Stimulated activated CD4-positive, alpha-beta T cell treated with anti-CD3 and anti-CD28 coated beads, Interleukin-15, amount 100 ng/mL, for 24 hours (primary cell): ENCODE results near the gene CYP4F8.

Source experiments
- DNase-seq: peaks from one replicate; pipeline ENCODE4 v3.0.0-alpha.2; 2020

Gene CYP4F8

DNA sequence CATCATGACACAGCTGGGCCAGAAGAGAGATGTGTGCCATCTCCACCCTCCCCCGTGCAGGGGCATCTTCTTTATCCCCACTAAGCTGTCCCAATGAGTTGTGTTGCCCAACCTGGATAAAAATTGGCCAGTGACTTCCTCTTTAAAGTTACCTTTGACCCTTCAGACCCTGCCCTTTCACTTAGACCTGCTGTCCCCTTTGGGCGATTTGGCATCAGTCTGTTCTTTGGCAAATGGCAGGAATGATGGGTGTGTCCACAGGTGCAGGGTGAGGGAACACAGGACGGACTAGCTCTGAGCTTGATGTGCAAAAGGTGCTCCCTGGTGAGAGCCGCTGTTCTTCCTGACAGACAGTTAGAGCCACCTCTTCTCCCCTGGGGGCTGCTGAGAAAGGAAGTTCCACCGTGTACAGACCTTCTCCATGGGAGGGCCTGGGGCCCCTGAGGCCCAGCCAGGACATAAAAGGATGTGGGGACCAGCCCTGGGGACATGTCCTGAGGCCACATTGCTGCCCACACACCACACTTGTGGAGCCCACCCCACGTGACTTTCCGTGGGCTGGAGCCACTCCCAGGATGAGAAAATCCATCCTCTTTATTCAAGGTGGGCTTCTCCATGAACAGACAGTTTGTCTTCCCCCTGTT lies 1.7 kb downstream of the CYP4F8 start:
- DNase-seq, result no peak

- DNase-seq, result no peak
Measured at GRCh38 chr19:15618321-15618720, 3.3 kb downstream of the CYP4F8 start.

DNA sequence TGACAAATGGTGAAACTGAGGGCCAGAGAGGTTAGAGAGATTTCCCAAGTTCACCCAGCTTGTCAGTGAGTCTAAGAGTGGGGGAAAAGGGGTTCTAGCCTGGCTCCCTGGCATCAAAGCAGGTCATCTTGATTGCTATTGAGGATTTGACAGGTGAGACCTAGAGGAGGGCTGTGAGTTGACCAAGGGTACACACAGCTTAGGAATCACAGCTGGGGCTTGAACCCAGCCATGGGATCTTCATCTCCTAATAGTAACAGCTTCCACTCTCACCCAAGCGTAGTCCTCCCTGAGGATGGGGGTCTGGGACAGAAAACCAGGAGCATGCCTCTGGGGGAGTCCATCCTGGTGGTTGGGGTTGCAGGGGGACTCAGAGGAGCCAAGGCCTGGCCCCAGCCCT lies 6.8 kb downstream of the CYP4F8 start:
- DNase-seq, result no peak

DNA sequence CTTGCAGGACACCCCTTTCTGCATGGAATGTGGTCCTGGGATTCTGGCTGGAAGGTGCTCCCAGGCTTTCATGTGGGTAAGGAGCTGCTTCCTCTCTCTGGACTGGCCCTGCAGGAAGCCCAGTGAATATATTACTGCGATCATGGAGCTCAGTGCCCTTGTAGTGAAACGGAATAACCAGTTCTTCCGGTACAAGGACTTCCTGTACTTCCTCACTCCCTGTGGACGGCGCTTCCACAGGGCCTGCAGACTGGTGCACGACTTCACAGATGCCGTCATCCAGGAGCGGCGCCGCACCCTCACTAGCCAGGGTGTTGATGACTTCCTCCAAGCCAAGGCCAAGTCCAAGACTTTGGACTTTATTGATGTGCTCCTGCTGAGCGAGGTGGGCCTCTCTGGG lies 8.0 kb downstream of the CYP4F8 start:
- DNase-seq, result no peak

DNA sequence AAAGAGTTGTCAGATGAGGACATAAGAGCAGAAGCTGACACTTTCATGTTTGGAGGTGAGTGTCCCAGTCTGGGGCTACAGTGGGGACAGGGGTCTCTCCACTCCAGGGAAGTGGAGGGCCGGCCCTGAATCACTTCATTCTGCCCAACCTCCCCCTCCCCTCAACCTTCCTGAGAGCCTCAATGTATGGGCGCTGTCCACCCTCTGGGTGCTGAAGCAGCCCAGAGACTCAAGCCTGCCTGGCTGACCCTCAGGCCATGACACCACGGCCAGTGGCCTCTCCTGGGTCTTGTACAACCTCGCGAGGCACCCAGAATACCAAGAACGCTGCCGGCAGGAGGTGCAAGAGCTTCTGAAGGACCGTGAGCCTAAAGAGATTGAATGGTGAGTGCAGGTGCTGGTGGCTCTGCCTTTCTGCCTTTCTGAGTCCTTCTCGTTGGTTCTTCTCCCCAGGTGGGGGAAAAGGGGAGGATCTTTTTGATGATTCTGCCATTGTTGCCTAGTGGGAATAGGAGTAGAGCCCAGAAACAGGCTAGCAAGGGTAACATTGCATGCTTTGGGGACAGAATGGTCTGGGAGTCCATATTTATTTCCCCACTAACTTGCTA lies 8.8 kb downstream of the CYP4F8 start:
- no peak for DNase-seq

- DNase-seq, result no peak
Measured at GRCh38 chr19:15628236-15629002, 13.4 kb downstream of the CYP4F8 start.

- DNase-seq, result peak; percentile 89
Measured at GRCh38 chr19:15629003-15629880, 14.2 kb downstream of the CYP4F8 start.

GRCh38 chr19:15631817-15632216 lies 16.8 kb downstream of the CYP4F8 start:
- DNase-seq, result peak; percentile 11

GRCh38 chr19:15633082-15633835 lies 18.2 kb downstream of the CYP4F8 start:
- no peak for DNase-seq

DNA sequence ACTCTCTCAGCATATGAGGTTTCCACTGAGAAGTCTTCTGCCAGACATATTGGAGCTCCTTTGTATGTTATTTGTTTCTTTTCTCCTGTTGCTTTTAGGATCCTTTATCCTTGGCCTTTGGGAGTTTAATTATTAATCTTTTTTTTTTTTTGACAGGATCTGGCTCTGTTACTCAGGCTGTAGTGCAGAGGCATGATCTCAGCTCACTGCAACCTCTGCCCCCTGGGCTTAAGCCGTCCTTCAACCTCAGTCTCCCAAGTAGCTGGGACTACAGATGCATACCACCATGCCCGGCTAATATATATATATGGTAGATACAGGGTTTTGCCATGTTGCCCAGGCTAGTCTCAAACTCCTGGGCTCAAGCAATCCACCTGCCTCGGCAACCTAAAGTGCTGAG lies 19.1 kb downstream of the CYP4F8 start:
- DNase-seq, result no peak

DNA sequence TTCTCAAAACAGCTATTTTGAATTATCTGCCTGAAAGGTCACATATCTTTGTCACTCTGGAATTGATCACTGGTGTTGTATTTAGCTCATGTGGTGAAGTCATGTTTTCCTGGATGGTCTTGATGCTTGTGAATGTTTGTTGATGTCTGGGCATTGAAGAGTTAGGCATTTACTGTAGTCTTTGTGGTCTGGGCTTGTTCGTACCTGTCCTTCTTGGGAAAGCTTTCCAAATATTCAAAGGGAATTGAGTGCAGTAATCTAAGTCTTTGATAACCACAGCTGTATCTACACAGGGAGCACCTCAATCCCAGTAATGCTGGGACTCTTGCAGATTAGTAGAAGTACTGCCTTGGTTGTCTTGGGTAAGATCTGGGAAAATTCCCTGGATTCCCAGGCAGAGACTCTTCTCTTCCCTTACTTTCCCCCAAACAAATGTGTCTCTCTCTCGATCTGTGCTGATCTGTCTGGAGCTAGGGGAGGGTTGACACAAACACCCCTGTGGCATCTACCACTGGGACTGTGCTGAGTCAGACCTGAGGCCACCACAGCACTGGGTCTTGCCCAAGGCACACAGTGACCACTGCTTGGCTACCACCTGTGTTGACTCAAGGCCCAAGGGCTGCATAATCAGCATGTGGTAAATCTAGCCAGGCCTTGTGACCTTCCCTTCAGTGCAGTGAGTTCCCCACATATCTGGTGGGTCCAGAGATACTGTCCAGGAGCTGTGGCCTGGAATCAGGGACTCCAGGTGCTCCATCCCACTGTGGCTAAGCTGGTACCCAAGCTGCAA lies 20.2 kb downstream of the CYP4F8 start:
- DNase-seq, result no peak

GRCh38 chr19:15636026-15636425 lies 21.0 kb downstream of the CYP4F8 start:
- DNase-seq, result no peak

GRCh38 chr19:15639596-15639995 lies 24.6 kb downstream of the CYP4F8 start:
- no peak for DNase-seq

- DNase-seq, result no peak
Measured at GRCh38 chr19:15640294-15640903, 25.4 kb downstream of the CYP4F8 start, which contains the start of gene CYP4F3. TSS of gene CYP4F3 (plus strand) at chr19:15640897. CDS start at chr19:15641416, 519 bp downstream.

DNA sequence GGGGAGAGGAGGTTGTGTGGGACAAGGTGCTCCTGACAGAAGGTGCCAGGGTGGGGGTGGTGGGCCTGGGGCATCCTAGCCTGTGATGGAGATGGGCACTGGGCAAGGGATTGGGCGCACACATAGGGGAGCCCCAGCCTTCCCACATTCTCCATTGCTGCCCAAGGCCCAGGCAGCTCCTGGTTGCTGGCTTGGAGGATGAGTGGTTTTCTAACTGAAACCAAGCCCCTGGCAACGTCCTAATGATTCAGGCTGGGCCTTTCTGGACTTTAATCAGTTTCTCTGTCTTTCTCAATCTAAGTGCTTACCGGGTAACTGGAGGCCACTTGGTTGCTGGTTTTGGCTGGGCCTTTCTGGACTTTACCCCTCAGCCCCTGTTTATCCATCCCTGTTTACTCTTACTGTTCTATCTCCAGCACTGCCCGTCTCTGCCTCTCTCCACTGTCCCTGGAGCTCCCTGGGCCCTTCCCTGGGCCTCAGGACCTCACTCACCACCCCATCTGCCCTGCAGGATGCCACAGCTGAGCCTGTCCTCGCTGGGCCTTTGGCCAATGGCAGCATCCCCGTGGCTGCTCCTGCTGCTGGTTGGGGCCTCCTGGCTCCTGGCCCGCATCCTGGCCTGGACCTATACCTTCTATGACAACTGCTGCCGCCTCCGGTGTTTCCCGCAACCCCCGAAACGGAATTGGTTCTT lies 26.0 kb downstream of the CYP4F8 start:
- no peak for DNase-seq

DNA sequence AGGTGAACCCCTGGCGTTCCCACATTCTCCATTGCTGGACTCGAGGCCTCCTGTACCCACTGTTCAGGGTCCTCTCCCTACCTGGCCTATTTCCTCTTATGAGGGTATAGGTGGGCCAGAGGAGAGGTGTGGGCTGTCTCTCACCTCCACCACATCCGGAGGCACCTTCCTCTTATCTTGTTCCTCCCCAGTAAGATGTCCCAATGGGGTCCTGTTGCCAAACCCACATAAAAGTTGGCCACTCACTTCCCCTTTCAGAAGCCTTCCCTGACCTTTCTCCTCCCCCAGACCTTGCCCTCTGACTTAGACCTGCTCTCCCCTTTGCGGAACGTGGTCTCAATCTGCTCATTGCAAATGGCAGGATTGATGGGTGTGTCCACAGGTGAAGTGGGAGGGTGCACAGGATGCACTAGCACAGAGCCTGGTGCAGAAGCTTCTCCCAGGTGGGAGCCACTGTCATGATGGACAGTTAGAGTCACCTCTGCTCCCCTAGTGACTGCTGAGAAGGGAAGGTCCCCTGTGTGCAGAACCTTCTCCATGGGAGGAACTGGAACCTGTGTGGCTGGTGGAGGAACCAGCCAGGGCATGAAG lies 27.0 kb downstream of the CYP4F8 start:
- DNase-seq, result no peak

GRCh38 chr19:15642807-15643206 lies 27.8 kb downstream of the CYP4F8 start:
- DNase-seq, result no peak

DNA sequence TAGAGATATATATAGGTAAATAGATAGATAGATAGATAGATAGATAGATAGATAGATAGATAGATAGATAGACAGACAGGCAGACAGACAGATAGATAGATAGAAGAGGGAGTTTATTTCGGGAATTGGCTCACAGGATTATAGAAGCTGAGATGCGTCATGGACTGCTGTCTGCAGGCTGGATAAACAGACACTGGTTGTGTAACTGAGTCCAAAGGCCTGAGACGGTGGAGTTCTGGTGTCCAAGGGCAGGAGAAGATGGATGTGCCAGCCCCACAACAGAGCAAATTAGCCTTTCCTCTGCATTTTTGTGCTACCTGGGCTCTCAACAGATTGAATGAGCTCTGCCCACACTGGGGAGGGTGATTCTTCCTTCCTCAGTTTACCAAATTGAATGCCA lies 28.4 kb downstream of the CYP4F8 start:
- no peak for DNase-seq

DNA sequence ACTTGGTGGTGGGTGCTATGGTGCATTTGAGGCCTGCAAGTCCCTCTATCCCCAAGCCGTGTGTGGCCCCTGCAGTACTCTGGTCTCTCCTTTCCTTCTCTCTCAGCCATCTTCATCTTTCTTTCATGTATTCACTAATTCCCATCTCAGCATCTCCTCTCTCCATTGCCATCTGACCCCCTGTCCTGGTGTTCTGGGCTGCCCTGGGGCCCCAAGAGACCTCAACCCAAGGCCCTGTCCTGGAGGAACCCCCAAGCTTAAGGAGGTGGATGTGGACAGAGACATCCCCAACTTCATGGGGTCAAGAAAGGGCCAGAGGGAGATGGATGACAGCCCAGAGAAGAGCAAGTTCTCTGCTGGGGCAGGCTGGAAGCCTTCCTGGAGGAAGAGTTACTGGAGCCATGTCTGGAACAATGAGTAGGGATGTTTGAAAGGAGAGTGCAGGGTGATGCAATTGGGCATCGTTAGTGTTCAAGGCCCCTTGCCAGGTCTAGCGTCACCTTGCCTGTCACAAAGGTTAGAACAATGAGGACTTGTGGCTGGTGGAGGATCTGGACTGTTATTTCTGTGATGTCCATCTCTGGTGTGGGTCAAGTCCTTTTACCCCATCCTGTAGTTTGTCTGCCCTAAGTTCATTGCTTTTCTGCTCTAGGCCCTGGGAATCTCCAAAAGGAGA lies 29.2 kb downstream of the CYP4F8 start:
- DNase-seq, result no peak
